SK-N-SH (cell line): ENCODE measurements around the gene SNX5.

Source experiments
- EP300 ChIP-seq, 2 experiments: IDR thresholded peaks; 2 replicates each; pipeline versions ENCODE4 v1.4.0 to v1.6.1; 2012; ENCODE audit warnings: borderline replicate concordance in 1 of 2, low read depth in 1 of 2, low read length in 1 of 2
- EZH2phosphoT487 ChIP-seq: fragments of 200-600 bp; sonication (generic); IDR thresholded peaks from 2 replicates; pipeline ENCODE4 v1.6.1; 2017; ENCODE audit warnings: low read depth, mixed run types, mild to moderate bottlenecking, antibody characterized with exemption, moderate library complexity, borderline replicate concordance
- JUND ChIP-seq: IDR thresholded peaks from 2 replicates; pipeline ENCODE4 v1.4.0; 2012
- MEF2A ChIP-seq: IDR thresholded peaks from 2 replicates; pipeline ENCODE4 v1.4.0; 2012; ENCODE audit warnings: low read depth, borderline replicate concordance
- NRF1 ChIP-seq: IDR thresholded peaks from 2 replicates; pipeline ENCODE4 v1.6.1; 2012; ENCODE audit warnings: low read depth, mild to moderate bottlenecking, low read length
- POLR2AphosphoS5 ChIP-seq: IDR thresholded peaks from 2 replicates; pipeline ENCODE4 v1.6.1; 2012; ENCODE audit warnings: low read depth, low read length
- RAD21 ChIP-seq: IDR thresholded peaks from 2 replicates; pipeline ENCODE4 v1.6.1; 2012; ENCODE audit warnings: mild to moderate bottlenecking, low read length
- RFX5 ChIP-seq: IDR thresholded peaks from 2 replicates; pipeline ENCODE4 v1.6.1; 2012; ENCODE audit warnings: mild to moderate bottlenecking, improper control_type of control experiment, low read length
- SMC3 ChIP-seq: IDR thresholded peaks from 2 replicates; pipeline ENCODE4 v1.6.1; 2012; ENCODE audit warnings: low read depth, low read length, improper control_type of control experiment
- TCF12 ChIP-seq: IDR thresholded peaks from 2 replicates; pipeline ENCODE4 v1.4.0; 2012
- TF ChIP-seq, protein P1 (sequence below): fragments of 200-600 bp; sonication (generic); IDR thresholded peaks from 2 replicates; pipeline ENCODE4 v1.6.1; 2017; ENCODE audit warnings: antibody characterized with exemption, mild to moderate bottlenecking, moderate library complexity

DNA sequence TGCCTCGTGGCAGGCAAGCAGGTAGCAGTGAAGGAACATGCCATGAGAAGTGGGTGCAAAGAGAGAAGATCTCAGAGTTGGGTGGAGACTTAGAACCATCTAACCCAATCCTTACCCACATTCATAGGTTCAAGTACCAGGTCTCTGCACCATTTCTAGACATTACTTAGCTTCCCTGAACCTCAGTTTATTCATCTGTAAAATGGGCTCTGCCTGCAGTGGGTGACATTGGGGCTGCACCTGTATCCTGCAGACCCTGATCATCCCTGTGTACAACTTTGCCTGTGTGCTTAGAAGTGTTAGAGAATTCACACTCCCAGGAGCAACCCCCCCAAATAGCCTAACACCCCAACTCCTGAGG is 42.7 kb downstream of the SNX5 start:
- TF ChIP-seq EZH2phosphoT487 (no peak), RAD21 (no peak), TCF12 (no peak), NRF1 (no peak), EP300 (IDR thresholded peaks at IDR 0.05; ENCODE audit: borderline replicate concordance in 1 of 2, low read depth in 1 of 2, low read length in 1 of 2) (no peak), MEF2A (no peak), JUND (no peak), POLR2AphosphoS5 (no peak), SMC3 (no peak), RFX5 (no peak)
- TF ChIP-seq, protein P1, sequence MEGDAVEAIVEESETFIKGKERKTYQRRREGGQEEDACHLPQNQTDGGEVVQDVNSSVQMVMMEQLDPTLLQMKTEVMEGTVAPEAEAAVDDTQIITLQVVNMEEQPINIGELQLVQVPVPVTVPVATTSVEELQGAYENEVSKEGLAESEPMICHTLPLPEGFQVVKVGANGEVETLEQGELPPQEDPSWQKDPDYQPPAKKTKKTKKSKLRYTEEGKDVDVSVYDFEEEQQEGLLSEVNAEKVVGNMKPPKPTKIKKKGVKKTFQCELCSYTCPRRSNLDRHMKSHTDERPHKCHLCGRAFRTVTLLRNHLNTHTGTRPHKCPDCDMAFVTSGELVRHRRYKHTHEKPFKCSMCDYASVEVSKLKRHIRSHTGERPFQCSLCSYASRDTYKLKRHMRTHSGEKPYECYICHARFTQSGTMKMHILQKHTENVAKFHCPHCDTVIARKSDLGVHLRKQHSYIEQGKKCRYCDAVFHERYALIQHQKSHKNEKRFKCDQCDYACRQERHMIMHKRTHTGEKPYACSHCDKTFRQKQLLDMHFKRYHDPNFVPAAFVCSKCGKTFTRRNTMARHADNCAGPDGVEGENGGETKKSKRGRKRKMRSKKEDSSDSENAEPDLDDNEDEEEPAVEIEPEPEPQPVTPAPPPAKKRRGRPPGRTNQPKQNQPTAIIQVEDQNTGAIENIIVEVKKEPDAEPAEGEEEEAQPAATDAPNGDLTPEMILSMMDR, result no peak
